ENCODE data around the gene PTPRG. TPM values are rescaled to one million over a fixed set of nuclear protein-coding genes. Genes with fewer than 3 reads are reported as not detected.

Gene PTPRG
- total RNA-seq, 2 donors from 2014 or later = 23.9 to 31.6 TPM

- no peaks in the 10 kb centered on the region for H3K9me3 ChIP-seq
- no peak overlapping the region for H3K4me3 ChIP-seq
- no peak overlapping the region for H3K27ac ChIP-seq
- no peaks in the 10 kb centered on the region for H3K27me3 ChIP-seq
- TF ChIP-seq POLR2A (IDR thresholded peaks at IDR 0.05) (no peak), CTCF (IDR thresholded peaks at IDR 0.05) (no peak)
- H3K4me1 ChIP-seq = no peaks in the 10 kb centered on the region
- ATAC-seq (no peak), DNase-seq (no peak)
- intact Hi-C loops (cut with DNase I) = no loop called here
- 81 to 83% methylated on average over 6 of the region's 6 CpGs for WGBS, 2 donors
- no peaks in the 10 kb centered on the region for H3K36me3 ChIP-seq (replicated peaks in 1 of 2; ENCODE audit: insufficient read depth in 1 of 2, low read depth in 2 of 2)
Measured at GRCh38 chr3:62049033-62049432, 487.7 kb downstream of the PTPRG start.

- Histone ChIP-seq H3K4me3 (no peak overlapping the region), H3K36me3 (replicated peaks in 1 of 2; ENCODE audit: insufficient read depth in 1 of 2, low read depth in 2 of 2) (no peaks in the 10 kb centered on the region), H3K4me1 (no peaks in the 10 kb centered on the region), H3K27me3 (no peaks in the 10 kb centered on the region), H3K27ac (no peak overlapping the region), H3K9me3 (no peaks in the 10 kb centered on the region)
- intact Hi-C loops (cut with DNase I) = no loop called here
- ATAC-seq (no peak), DNase-seq (peak; percentile 33 to 78 (median 51))
- WGBS, 2 donors = 32 to 35% methylated on average over 3 of the region's 3 CpGs
- TF ChIP-seq CTCF (IDR thresholded peaks at IDR 0.05) = peak in 6 of 7 experiments; percentile 14 to 52 (median 34)
- no peak for TF ChIP-seq POLR2A (IDR thresholded peaks at IDR 0.05)
Measured at GRCh38 chr3:62051506-62051905, 490.1 kb downstream of the PTPRG start.

- Histone ChIP-seq H3K9me3 (no peaks in the 10 kb centered on the region), H3K27me3 (no peaks in the 10 kb centered on the region), H3K4me1 (no peaks in the 10 kb centered on the region), H3K36me3 (replicated peaks in 1 of 2; ENCODE audit: insufficient read depth in 1 of 2, low read depth in 2 of 2) (no peaks in the 10 kb centered on the region), H3K27ac (no peak overlapping the region), H3K4me3 (no peak overlapping the region)
- no peak for ATAC-seq
- intact Hi-C loops (cut with DNase I) = no loop called here
- TF ChIP-seq CTCF (IDR thresholded peaks at IDR 0.05) = no peak
- no peak for TF ChIP-seq POLR2A (IDR thresholded peaks at IDR 0.05)
- WGBS, 2 donors = 86 to 94% methylated on average over 2 of the region's 2 CpGs
- DNase-seq = no peak
Measured at GRCh38 chr3:62052331-62052730, 491.0 kb downstream of the PTPRG start.

- intact Hi-C loops (cut with DNase I) = no loop called here
- Histone ChIP-seq H3K9me3 (no peaks in the 10 kb centered on the region), H3K4me3 (no peak overlapping the region), H3K4me1 (no peaks in the 10 kb centered on the region), H3K27me3 (no peaks in the 10 kb centered on the region), H3K36me3 (replicated peaks in 1 of 2; ENCODE audit: insufficient read depth in 1 of 2, low read depth in 2 of 2) (no peaks in the 10 kb centered on the region), H3K27ac (no peak overlapping the region)
- DNase-seq (no peak), ATAC-seq (no peak)
- 91% methylated on average over 5 of the region's 5 CpGs for WGBS, 2 donors
- TF ChIP-seq CTCF (IDR thresholded peaks at IDR 0.05) (no peak), POLR2A (IDR thresholded peaks at IDR 0.05) (no peak)
Measured at GRCh38 chr3:62056658-62057057, 495.3 kb downstream of the PTPRG start.

DNA sequence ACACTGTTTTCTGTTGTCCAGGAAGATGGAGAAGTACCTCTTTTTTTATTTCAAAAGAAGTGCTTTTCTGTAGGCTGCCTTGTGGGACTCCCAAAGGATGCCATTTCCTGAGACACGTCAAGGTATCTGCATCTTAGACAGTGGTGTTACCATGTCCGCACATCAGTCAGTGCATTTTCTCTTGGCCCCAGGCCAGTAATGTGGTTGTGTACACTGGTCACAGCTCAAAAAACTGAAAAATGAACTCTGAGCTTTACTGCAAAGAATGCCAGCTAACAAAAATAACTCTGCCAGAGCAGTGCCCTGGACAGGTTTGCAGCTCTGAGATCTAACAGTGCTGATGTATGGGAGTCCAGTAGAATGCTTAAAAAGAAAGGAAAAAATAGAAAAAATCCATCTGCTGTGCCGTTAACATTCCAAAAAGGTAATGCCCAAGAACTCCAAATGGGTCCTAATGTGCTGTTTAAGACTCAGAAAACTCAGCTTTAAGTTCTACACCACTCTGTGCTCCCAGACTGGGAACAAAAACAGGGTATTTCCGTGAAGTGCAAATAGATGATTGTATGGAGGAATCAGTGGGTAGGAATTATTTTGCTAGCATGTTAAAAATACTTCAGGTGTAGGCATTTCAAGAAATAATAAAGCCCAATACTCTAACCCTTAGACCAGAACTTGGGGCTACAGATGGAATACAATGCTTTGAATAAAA, 496.1 kb downstream of the PTPRG start:
- Histone ChIP-seq H3K27ac (no peak overlapping the region), H3K36me3 (replicated peaks in 1 of 2; ENCODE audit: insufficient read depth in 1 of 2, low read depth in 2 of 2) (no peaks in the 10 kb centered on the region), H3K4me1 (no peaks in the 10 kb centered on the region), H3K27me3 (no peaks in the 10 kb centered on the region), H3K9me3 (no peaks in the 10 kb centered on the region), H3K4me3 (no peak overlapping the region)
- WGBS, 2 donors = 76 to 81% methylated on average over 4 of the region's 4 CpGs
- DNase-seq (no peak), ATAC-seq (no peak)
- TF ChIP-seq POLR2A (IDR thresholded peaks at IDR 0.05) (no peak), CTCF (IDR thresholded peaks at IDR 0.05) (no peak)
- intact Hi-C loops (cut with DNase I) = no loop called here

Measured in body of pancreas (tissue), 4 donors.